Peyer's patch (tissue), 4 donors: ENCODE results near the gene OCLN. TPM values are rescaled to one million over a fixed set of nuclear protein-coding genes. Genes with fewer than 3 reads are reported as not detected.
"Not testable (repeated sequence)": the region's sequence is repeated elsewhere in the genome, so short reads cannot be mapped to it uniquely, and the experiment has no call there.

Experiments
- DNase-seq, 3 donors: peaks; one replicate each; pipeline ENCODE4 v3.0.0-alpha.2; 2017 to 2019
- H3K27ac ChIP-seq, 4 donors: fragments of 200-600 bp; sonication (generic); one replicate each; pipeline ENCODE4 v1.5.1; 2016 to 2019
- H3K27me3 ChIP-seq, 2 donors: fragments of 200-600 bp; sonication (generic); one replicate each; pipeline ENCODE4 v1.5.1; 2019
- H3K36me3 ChIP-seq, 3 donors: fragments of 200-600 bp; sonication (generic); one replicate each; pipeline ENCODE4 v1.5.1; 2016 to 2019
- H3K4me1 ChIP-seq, 4 donors: fragments of 200-600 bp; sonication (generic); one replicate each; pipeline ENCODE4 v1.5.1; 2016 to 2019
- H3K4me3 ChIP-seq, 4 donors: fragments of 200-600 bp; sonication (generic); 1 replicate in 3 of 4; 2 replicates in 1 of 4; pipeline ENCODE4 v1.5.1; 2016 to 2019; ENCODE audit warnings: mild to moderate bottlenecking in 1 of 4
- H3K9me3 ChIP-seq, 4 donors: fragments of 200-600 bp; sonication (generic); one replicate each; pipeline ENCODE4 v1.5.1; 2016 to 2019; ENCODE audit warnings: mild to moderate bottlenecking in 1 of 4
- CTCF ChIP-seq, 6 experiments: fragments of 450-650 bp in 4 of 6; fragments of 200-600 bp in 2 of 6; sonication (generic) in 1 of 6; IDR thresholded peaks; one replicate each; pipeline ENCODE4 v1.5.1; 2017 to 2019; ENCODE audit warnings: antibody characterized with exemption in 6 of 6, mild to moderate bottlenecking in 3 of 6, moderate library complexity in 1 of 6
- POLR2A ChIP-seq, 2 donors: fragments of 450-650 bp; IDR thresholded peaks; one replicate each; pipeline ENCODE4 v1.5.1; 2017; ENCODE audit warnings: antibody characterized with exemption in 2 of 2, mild to moderate bottlenecking in 2 of 2, moderate library complexity in 2 of 2
- total RNA-seq, 4 donors: library from RNA; depleted of rRNA; stranded (reverse); fragments of >200 nt; gene quantifications; one replicate each; pipeline ENCODE4 v1.1.0, GENCODE V29; 2016

Gene OCLN
- total RNA-seq, 4 donors from 2014 or later: 64.7 to 103 (median 76.7) TPM

- H3K9me3 ChIP-seq: no peaks in the 10 kb centered on the region
- no peaks in the 10 kb centered on the region for H3K4me1 ChIP-seq
- no peaks in the 10 kb centered on the region for H3K36me3 ChIP-seq
- DNase-seq: no peak
- no peaks in the 10 kb centered on the region for H3K27me3 ChIP-seq
- TF ChIP-seq CTCF (IDR thresholded peaks at IDR 0.05) (no peak), POLR2A (IDR thresholded peaks at IDR 0.05) (no peak)
- no peak overlapping the region for H3K27ac ChIP-seq
- no peak overlapping the region for H3K4me3 ChIP-seq
Observed at GRCh38 chr5:69467442-69468225, 25.0 kb upstream of the OCLN start.

GRCh38 chr5:69468631-69469030 is 24.0 kb upstream of the OCLN start:
- Histone ChIP-seq H3K36me3 (no peaks in the 10 kb centered on the region), H3K27me3 (no peaks in the 10 kb centered on the region), H3K27ac (no peak overlapping the region), H3K4me1 (no peaks in the 10 kb centered on the region), H3K9me3 (no peaks in the 10 kb centered on the region), H3K4me3 (no peak overlapping the region)
- DNase-seq: no peak
- TF ChIP-seq CTCF (IDR thresholded peaks at IDR 0.05) (no peak), POLR2A (IDR thresholded peaks at IDR 0.05) (no peak)

GRCh38 chr5:69471516-69471915 is 21.1 kb upstream of the OCLN start:
- not testable (repeated sequence) for DNase-seq, H3K4me1 ChIP-seq, H3K27me3 ChIP-seq, H3K36me3 ChIP-seq, H3K9me3 ChIP-seq, H3K27ac ChIP-seq, H3K4me3 ChIP-seq

- H3K9me3 ChIP-seq, H3K4me1 ChIP-seq, H3K27me3 ChIP-seq, H3K27ac ChIP-seq, H3K36me3 ChIP-seq, DNase-seq, H3K4me3 ChIP-seq: not testable (repeated sequence)
Observed at GRCh38 chr5:69472535-69473143, 20.0 kb upstream of the OCLN start.

- H3K27ac ChIP-seq: no peak overlapping the region
- H3K4me3 ChIP-seq: no peak overlapping the region
- H3K9me3 ChIP-seq: no peaks in the 10 kb centered on the region
- H3K4me1 ChIP-seq: no peaks in the 10 kb centered on the region
- H3K27me3 ChIP-seq: no peaks in the 10 kb centered on the region
- no peak for DNase-seq
- no peaks in the 10 kb centered on the region for H3K36me3 ChIP-seq
- TF ChIP-seq POLR2A (IDR thresholded peaks at IDR 0.05) (no peak), CTCF (IDR thresholded peaks at IDR 0.05) (no peak)
Observed at GRCh38 chr5:69477170-69477569, 15.4 kb upstream of the OCLN start.

- not testable (repeated sequence) for H3K4me3 ChIP-seq, H3K9me3 ChIP-seq, H3K36me3 ChIP-seq, H3K27ac ChIP-seq, H3K4me1 ChIP-seq, H3K27me3 ChIP-seq, DNase-seq
Observed at GRCh38 chr5:69478296-69478695, 14.3 kb upstream of the OCLN start.

GRCh38 chr5:69484891-69485290 is 7.7 kb upstream of the OCLN start:
- no peak for TF ChIP-seq POLR2A (IDR thresholded peaks at IDR 0.05)
- TF ChIP-seq CTCF (IDR thresholded peaks at IDR 0.05): no peak
- no peak for DNase-seq
- H3K36me3 ChIP-seq: no peaks in the 10 kb centered on the region
- no peak overlapping the region for H3K4me3 ChIP-seq
- H3K27me3 ChIP-seq: no peaks in the 10 kb centered on the region
- no peak overlapping the region for H3K27ac ChIP-seq
- no peaks in the 10 kb centered on the region for H3K4me1 ChIP-seq
- H3K9me3 ChIP-seq: no peaks in the 10 kb centered on the region
